ENCODE measurements around the gene MYLK2. TPM values are rescaled to one million over a fixed set of nuclear protein-coding genes. Genes with fewer than 3 reads are reported as not detected.
A peak's percentile ranks its signal among the peaks of the same experiment; 100 is the strongest.

Gene MYLK2
- total RNA-seq, 2 donors from 2014 or later = 0.49 to 0.53 TPM

DNA sequence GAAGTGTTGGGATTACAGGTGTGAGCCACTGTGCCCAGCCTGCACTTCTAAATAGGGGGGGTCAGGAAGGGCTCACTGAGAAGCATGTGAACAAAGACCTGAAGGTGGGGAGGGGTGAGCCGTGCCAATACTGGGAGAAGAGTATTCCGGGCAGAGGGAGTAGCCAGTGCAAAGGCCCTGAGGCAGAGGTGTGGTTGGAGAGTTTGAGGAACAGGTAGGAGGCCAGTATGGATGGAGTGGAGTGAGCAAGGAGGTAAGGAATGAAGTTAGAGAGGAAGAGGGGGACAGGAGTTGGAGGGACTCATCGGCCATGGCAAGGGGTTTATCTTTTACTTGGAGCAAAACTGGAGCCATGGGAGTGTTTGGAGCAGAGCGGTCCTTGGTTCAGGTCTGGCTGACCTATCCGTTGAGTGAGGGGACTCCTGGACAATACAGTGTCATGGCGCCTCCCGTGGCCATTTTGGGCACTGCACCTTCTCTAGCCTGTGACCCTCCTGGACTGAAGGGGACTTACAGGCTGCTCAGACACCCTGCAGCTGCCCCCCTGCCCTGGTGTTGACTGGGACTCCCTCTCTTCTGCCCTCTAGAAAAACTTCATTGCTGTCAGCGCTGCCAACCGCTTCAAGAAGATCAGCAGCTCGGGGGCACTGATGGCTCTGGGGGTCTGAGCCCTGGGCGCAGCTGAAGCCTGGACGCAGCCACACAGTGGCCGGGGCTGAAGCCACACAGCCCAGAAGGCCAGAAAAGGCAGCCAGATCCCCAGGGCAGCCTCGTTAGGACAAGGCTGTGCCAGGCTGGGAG is 14.2 kb downstream of the MYLK2 start:
- Mint-ChIP-seq H3K27me3 (ENCODE audit: low read depth) (no peaks in the 10 kb centered on the region), H3K27ac (no peak overlapping the region), H3K4me3 (no peak overlapping the region), H3K36me3 (ENCODE audit: insufficient read depth in 2 of 2) (no peaks in the 10 kb centered on the region), H3K9me3 (no peaks in the 10 kb centered on the region), H3K4me1 (ENCODE audit: low read depth) (peaks cover 7% of the 10 kb centered on the region)
- DNase-seq (peak; percentile 71 to 74), ATAC-seq (replicated peaks in 1 of 2) (peak; percentile 34 to 56)

DNA sequence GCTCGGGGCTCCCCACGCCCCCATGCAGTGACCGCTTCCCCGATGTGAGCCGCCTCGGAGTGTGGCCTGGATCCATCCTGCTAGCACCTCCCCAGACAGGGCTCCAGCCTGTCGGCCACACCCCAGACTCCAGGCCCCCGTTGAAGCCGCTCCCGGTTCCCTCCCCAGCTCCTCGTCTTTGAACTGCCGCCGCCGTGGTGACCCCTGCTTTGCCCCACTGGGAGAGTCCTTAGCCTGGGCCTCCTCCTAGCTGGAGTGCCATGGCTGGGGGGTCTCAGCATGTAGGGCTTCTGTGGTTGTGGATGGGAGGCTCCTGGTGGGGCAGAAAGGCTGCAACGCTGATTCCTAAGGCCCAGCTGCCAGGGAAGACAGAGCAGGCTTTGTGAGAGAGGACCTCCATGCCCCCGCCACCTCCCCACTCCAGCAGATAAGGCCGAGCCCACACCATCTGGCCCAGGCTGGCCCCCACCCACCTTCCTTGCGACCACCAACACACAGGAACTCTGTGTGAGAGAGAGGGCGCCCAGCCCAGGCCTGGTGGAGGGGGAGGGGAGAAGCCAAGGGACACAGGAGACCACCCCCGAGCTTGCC is 14.9 kb downstream of the MYLK2 start:
- DNase-seq = no peak
- Mint-ChIP-seq H3K27ac (no peak overlapping the region), H3K4me1 (ENCODE audit: low read depth) (peaks cover 7% of the 10 kb centered on the region), H3K36me3 (ENCODE audit: insufficient read depth in 2 of 2) (no peaks in the 10 kb centered on the region), H3K4me3 (no peak overlapping the region), H3K9me3 (no peaks in the 10 kb centered on the region), H3K27me3 (ENCODE audit: low read depth) (no peaks in the 10 kb centered on the region)
- no peak for ATAC-seq (replicated peaks in 1 of 2)

DNA sequence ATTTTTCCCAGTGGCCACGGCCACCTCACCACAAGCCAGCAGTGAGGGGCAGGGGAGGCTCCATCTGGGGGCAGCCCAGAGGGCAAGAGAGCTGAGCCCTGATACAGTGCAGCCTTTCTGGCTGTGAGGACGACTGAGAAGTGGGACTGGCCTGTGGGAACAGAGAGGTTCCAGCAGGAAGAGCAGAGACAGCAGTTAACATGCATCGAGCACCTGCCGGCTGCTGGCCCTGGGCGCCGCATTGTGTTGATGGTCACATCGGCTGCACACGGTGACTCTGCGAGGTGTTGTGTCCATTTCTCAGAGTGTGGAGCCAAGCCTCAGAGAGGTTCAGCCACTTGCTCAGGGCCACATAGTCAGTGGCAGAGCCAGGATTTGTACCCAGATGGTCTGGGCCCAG is 16.4 kb downstream of the MYLK2 start:
- no peaks in the 10 kb centered on the region for H3K27me3 Mint-ChIP-seq (ENCODE audit: low read depth)
- no peaks in the 10 kb centered on the region for H3K9me3 Mint-ChIP-seq
- H3K27ac Mint-ChIP-seq = no peak overlapping the region
- ATAC-seq (replicated peaks in 1 of 2) (peak in 1 of 2 donors; percentile 10), DNase-seq (no peak)
- H3K4me1 Mint-ChIP-seq (ENCODE audit: low read depth) = peaks cover 7% of the 10 kb centered on the region
- no peak overlapping the region for H3K4me3 Mint-ChIP-seq
- H3K36me3 Mint-ChIP-seq (ENCODE audit: insufficient read depth in 2 of 2) = no peaks in the 10 kb centered on the region

DNA sequence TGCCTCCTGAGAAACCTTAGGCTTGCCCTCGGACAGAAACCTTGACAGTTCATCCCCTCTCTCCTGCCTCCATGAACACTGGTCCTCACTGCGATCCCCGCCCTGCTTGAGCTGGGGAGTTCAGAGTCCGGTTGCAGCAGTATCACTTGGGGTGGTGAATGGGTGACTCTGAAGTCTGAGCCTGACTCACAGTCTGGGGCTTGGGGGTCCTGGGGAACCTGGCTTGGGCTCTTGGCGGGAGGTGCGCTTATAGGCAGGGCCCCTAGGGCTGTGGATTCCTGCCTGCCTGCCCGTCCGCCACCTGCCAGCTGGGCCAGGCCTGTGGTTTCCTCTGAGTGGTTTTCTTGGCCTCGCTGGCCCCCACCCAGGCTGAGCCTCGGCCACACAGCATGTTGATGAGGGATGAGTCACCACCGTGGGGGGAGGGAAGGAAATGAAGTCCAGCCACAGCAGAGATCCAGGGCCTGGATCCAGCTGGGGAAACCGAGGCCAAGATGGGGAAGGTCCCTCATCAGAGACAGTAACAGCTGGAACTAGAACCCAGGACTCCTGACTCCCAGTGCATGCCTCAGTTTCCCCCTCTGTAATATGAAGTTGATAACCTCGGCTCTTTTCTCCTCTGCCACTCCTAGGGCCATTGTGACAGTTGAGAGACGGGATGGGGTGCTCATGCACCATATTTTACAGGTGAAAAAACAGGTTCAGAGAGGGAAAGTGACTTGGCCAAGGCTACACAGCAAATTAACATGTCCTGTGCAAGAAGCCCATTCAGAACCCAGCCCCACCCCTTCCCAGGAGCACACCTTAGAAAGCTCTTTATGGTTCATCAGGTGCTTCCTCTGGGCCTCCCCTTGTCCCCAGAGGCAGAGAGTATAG is 17.1 kb downstream of the MYLK2 start:
- no peaks in the 10 kb centered on the region for H3K36me3 Mint-ChIP-seq (ENCODE audit: insufficient read depth in 2 of 2)
- peaks cover 7% of the 10 kb centered on the region for H3K4me1 Mint-ChIP-seq (ENCODE audit: low read depth)
- ATAC-seq (replicated peaks in 1 of 2) = peak; percentile 62 to 67
- no peak overlapping the region for H3K4me3 Mint-ChIP-seq
- no peak overlapping the region for H3K27ac Mint-ChIP-seq
- H3K9me3 Mint-ChIP-seq = no peaks in the 10 kb centered on the region
- H3K27me3 Mint-ChIP-seq (ENCODE audit: low read depth) = no peaks in the 10 kb centered on the region
- DNase-seq = peak; percentile 31 to 40

DNA sequence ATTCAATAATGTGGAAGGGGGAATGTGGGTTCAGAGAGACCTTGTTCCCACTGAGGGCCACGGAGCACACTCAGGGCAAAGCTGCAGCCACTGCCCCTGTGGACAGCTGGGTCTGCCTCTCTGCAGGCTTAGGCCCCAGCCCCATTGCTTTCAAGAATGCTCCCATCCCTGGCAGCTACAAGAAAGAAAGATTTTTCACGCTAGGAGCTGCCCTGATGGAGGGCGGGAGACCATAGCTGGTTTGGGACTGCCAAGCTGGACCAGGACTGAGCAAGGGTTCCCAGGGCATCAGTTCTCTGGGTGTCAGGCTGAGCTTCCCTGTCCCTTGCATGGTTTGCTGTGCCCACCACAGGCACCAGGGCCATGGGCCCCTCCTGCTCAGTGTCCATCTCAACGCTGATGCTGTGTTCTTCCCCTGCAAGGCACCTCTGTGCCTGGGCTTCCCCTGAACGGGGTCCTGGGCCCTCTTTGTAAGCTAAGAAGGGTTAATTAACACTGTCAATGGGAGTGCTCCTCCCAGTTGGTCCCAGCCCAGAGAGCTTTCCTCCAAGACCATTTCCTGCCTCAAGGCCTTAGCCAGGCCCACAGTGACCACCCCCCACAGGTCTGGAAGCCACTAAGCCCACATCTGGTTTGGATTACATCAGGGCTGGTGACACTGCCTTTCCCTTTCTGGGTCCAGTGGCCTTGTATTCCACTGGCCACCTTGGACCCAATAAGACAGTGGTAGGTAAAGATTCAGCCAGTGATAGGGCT is 17.9 kb downstream of the MYLK2 start:
- Mint-ChIP-seq H3K36me3 (ENCODE audit: insufficient read depth in 2 of 2) (no peaks in the 10 kb centered on the region), H3K9me3 (no peaks in the 10 kb centered on the region), H3K4me1 (ENCODE audit: low read depth) (peaks cover 7% of the 10 kb centered on the region), H3K27ac (no peak overlapping the region), H3K4me3 (no peak overlapping the region), H3K27me3 (ENCODE audit: low read depth) (no peaks in the 10 kb centered on the region)
- DNase-seq (no peak), ATAC-seq (replicated peaks in 1 of 2) (no peak)

DNA sequence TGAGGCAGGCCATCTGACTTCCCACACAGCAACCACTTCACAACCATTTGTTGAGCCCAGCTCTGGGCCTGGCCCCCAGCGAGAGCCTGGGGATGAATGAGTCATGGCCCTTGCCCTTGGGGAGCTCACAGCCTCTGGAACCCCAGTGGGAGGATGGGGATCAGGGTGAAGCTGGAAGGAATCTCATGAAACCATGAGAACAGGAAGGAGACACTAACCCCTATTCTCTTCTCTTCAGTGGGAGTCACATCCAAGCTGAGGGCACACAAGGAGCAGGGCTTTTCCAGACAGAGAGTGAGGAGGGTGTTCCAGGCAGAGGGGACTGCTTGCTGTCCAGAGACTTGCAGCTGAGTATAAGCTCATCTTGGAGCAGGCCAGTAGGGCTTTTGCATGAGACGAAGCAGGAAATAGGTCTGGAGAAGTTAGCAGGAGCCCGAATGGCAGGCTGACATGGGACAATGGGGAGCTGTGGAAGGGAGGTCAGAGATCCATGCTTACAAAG is 18.8 kb downstream of the MYLK2 start:
- Mint-ChIP-seq H3K27ac (no peak overlapping the region), H3K36me3 (ENCODE audit: insufficient read depth in 2 of 2) (no peaks in the 10 kb centered on the region), H3K27me3 (ENCODE audit: low read depth) (no peaks in the 10 kb centered on the region), H3K4me3 (no peak overlapping the region), H3K4me1 (ENCODE audit: low read depth) (peaks cover 7% of the 10 kb centered on the region), H3K9me3 (no peaks in the 10 kb centered on the region)
- ATAC-seq (replicated peaks in 1 of 2) = no peak
- DNase-seq = no peak

DNA sequence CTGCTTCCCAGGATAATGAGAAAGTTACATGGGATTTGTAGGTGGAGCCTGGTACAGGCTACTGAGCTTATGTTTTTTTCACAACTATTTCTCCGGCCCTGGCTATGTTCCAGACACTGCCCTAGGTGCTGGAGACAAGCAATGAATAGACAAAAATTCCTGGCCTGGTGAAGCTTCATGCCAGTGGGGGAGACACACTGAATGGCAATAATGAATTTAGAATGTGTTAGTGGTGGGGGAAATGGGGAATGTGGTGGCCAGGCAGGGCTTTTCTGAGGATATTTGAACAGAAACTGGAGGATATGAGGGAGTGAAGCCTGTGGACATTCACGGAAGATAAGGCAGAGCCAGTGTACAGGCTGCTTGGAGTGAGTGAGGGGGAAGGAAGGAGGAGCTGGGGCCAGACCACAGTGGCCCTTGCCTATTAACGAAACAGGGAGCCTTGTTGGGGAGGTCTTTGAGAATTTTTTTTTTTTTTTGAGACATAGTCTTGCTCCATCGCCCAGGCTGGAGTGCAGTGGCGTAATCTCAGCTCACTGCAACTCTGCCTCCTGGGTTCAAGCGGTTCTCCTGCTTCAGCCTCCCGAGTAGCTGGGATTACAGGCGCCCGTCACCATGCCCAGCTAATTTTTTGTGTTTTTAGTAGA is 19.6 kb downstream of the MYLK2 start:
- H3K9me3 Mint-ChIP-seq = no peaks in the 10 kb centered on the region
- no peak overlapping the region for H3K27ac Mint-ChIP-seq
- no peak overlapping the region for H3K4me3 Mint-ChIP-seq
- ATAC-seq (replicated peaks in 1 of 2) (no peak), DNase-seq (no peak)
- H3K27me3 Mint-ChIP-seq (ENCODE audit: low read depth) = no peaks in the 10 kb centered on the region
- H3K36me3 Mint-ChIP-seq (ENCODE audit: insufficient read depth in 2 of 2) = no peaks in the 10 kb centered on the region
- H3K4me1 Mint-ChIP-seq (ENCODE audit: low read depth) = peaks cover 7% of the 10 kb centered on the region

DNA sequence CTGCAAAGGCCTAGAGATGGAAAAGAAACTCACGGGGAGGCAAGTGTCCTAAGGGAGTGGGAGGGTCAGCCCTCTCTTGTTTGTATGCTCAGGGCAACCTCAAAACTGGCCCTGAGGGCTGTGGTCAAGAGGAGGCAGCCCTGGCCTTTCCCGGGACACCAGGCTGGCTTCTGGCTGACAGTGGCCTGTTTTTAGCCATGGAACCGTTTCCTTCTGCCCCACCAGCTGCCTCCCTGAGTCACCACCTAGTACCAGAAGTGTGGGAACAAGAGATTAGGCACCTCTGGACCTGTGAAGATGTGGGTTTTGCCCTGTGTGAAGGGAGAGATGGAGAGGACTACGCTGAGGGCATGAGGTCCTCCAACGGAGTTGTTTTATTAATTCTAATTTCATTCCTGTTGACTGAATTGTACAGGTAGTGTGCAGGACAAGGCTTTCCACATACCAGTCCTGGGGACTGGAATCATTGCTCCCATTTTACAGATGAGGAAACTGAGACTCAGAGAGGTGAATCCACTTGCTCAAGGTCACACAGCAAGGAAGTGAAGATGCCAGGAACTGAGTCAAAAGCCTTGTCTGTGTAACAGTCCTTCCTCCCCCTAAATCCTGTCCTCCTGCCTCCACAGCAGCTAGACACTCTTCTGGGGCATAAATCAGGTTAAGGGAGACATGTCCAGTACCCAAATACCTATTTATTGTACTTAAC is 20.8 kb downstream of the MYLK2 start:
- Mint-ChIP-seq H3K9me3 (no peaks in the 10 kb centered on the region), H3K4me3 (no peak overlapping the region), H3K27ac (no peak overlapping the region), H3K27me3 (ENCODE audit: low read depth) (no peaks in the 10 kb centered on the region), H3K4me1 (ENCODE audit: low read depth) (peaks cover 7% of the 10 kb centered on the region), H3K36me3 (ENCODE audit: insufficient read depth in 2 of 2) (no peaks in the 10 kb centered on the region)
- no peak for DNase-seq
- ATAC-seq (replicated peaks in 1 of 2) = no peak

DNA sequence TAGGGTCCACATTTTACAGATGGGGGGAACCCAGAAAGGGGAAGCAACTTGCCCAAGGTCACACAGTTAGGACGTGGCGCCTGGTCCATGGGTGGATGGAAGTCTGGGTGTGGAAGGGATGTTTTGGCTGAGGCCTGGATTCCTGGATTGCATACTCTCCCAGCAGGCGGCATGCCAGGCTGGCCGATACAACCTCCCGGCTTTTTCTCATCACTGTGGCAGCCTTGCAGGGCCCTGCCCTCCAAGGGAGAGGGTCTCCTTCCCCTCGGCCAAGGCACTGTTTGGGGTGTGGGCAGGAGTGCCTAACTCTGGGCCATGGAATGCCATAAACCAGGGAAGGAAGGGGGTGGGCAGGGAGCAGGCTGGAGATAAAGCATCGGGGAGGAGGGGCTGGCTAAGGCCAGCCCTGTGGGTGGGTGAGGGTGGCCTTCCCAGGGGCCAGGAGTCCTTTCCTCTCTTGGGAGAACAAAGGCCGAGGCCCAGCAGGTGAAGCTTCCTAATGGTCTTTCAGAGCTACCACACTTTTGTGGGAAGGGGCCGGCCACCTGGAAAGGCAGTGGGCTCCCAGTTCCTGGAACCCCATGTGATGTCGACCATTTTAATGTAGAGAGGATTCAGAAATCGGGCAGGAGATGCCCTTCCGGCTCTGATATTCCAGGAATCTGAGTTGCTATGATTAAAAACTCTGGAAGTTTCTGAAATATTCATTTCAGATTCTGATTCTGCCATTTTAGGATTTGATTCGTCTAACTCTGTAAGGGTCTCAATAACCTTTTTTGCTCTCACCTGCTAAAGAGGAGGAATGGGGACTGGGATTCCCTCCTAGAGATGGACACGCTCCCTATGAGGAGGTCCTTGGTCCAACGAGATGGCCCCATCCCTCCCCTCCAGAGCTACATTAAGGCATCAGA is 22.0 kb downstream of the MYLK2 start:
- Mint-ChIP-seq H3K4me1 (ENCODE audit: low read depth) (peaks cover 3% of the 10 kb centered on the region), H3K9me3 (no peaks in the 10 kb centered on the region), H3K27ac (no peak overlapping the region), H3K36me3 (ENCODE audit: insufficient read depth in 2 of 2) (no peaks in the 10 kb centered on the region), H3K27me3 (ENCODE audit: low read depth) (no peaks in the 10 kb centered on the region), H3K4me3 (no peak overlapping the region)
- DNase-seq (no peak), ATAC-seq (replicated peaks in 1 of 2) (no peak)

DNA sequence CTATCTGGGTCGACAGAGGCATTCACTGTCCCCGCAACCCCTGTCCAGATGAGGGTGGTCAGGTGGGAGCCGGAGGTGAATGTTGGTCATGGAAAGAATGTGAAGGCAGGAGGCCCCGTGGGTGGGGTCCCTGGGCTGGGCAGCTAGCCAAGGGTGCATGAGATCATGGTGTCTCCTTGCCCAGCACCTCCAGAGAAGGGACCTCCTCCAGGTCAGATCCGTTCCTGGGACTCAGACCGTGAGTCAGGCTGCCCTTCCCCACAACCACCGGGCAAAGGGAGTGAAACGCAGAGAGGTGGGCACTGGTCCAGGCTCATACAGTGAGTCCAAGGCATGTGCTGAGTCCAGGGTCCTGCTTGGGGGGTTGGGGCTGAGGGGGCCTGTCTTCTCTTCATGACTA is 22.8 kb downstream of the MYLK2 start:
- DNase-seq (no peak), ATAC-seq (replicated peaks in 1 of 2) (no peak)
- Mint-ChIP-seq H3K4me1 (ENCODE audit: low read depth) (no peaks in the 10 kb centered on the region), H3K9me3 (no peaks in the 10 kb centered on the region), H3K27ac (no peak overlapping the region), H3K36me3 (ENCODE audit: insufficient read depth in 2 of 2) (no peaks in the 10 kb centered on the region), H3K27me3 (ENCODE audit: low read depth) (no peaks in the 10 kb centered on the region), H3K4me3 (no peak overlapping the region)

DNA sequence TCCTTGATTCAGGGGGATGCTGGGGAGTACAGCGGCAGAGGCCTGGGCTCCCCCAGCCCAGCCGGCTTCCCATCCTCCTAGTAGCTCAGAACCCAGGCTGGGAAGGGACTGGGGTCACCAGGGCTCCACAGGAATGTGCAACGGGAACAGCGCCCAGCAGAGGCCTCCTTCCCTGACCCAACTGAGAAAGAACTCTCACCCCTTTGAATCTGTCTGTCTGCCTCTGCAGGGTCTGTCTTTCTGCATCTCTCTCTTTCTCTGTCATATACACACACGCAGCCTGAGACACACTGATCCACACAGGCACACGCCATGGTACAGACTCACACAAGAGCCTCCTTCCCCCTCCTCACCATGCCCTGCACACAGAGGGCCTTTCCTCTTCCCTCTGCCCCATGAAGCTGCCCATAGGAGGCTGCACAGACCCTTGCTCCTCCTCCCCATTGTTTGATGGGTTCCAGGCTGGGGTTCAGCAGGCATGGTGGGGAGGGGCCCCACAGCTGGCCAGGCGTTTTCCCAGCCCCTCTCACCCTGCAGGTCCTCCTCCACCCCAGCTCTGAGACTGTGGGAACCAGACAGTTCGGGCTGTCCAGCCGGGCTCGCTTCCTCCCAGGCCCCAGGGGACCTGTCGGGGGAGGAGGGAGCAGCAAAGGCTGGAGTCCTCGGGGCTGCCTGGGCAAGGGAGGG is 23.5 kb downstream of the MYLK2 start:
- Mint-ChIP-seq H3K4me3 (no peak overlapping the region), H3K27ac (no peak overlapping the region), H3K36me3 (ENCODE audit: insufficient read depth in 2 of 2) (no peaks in the 10 kb centered on the region), H3K4me1 (ENCODE audit: low read depth) (no peaks in the 10 kb centered on the region), H3K27me3 (ENCODE audit: low read depth) (no peaks in the 10 kb centered on the region), H3K9me3 (no peaks in the 10 kb centered on the region)
- ATAC-seq (replicated peaks in 1 of 2) (no peak), DNase-seq (no peak)

Measured in activated T-cell treated with anti-CD3 and anti-CD28 coated beads, Interleukin-2, amount 50 U/mL, for 72 hours (primary cell).